Panc1 (cell line): ENCODE results near the gene CCDC70. TPM values are rescaled to one million over a fixed set of nuclear protein-coding genes. Genes with fewer than 3 reads are reported as not detected.

Source experiments
- ATAC-seq: fragments of 200-7000 bp; cut with Tn5 transposase; 2 replicates; pipeline ENCODE4 v1.9.1; 2020; ENCODE audit warnings: mild to moderate bottlenecking, moderate library complexity
- BruUV-seq: library from RNA; stranded (reverse); fragments of 400-500 nt; replicated peaks from 2 replicates; lab custom pipeline; 2021; lab: Mats Ljungman, UMichigan
- CTCF ChIA-PET: fragments of 300-600 bp; sonication (Branson Sonifier 250); formaldehyde crosslinking; loops from one replicate; lab custom pipeline; 2022; ENCODE audit warnings: antibody characterized with exemption; lab: Charles Lee
- POLR2A ChIA-PET: fragments of 300-600 bp; sonication (Branson Sonifier 250); formaldehyde crosslinking; loops from one replicate; lab custom pipeline; 2022; ENCODE audit warnings: antibody characterized with exemption; lab: Charles Lee
- DNase-seq: peaks from one replicate; pipeline ENCODE4 v3.0.0-alpha.2; 2010; ENCODE audit warnings: low read depth, low spot score
- H3K27ac ChIP-seq: 2 replicates; pipeline ENCODE4 v1.5.1; 2011; ENCODE audit warnings: mild to moderate bottlenecking, low read length, inconsistent platforms
- H3K27me3 ChIP-seq: fragments of 200-500 bp; sonication (Bioruptor generic); 2 replicates; pipeline ENCODE4 v1.6.0; 2014; ENCODE audit warnings: low read length, inconsistent platforms; ENCODE audit not compliant: control insufficient read depth, insufficient read depth
- H3K36me3 ChIP-seq: fragments of 200-500 bp; sonication (Bioruptor generic); 2 replicates; pipeline ENCODE4 v1.5.1; 2014; ENCODE audit warnings: inconsistent platforms, mild to moderate bottlenecking, low read length, moderate library complexity; ENCODE audit not compliant: control insufficient read depth, insufficient read depth
- H3K4me1 ChIP-seq: 2 replicates; pipeline ENCODE4 v1.5.1; 2011; ENCODE audit warnings: inconsistent platforms, mild to moderate bottlenecking, low read length, moderate library complexity; ENCODE audit not compliant: control insufficient read depth, insufficient read depth
- H3K4me3 ChIP-seq, 2 experiments: 2 replicates each; pipeline ENCODE4 v1.5.1; 2011 to 2012; ENCODE audit warnings: low read depth in 2 of 2, low read length in 2 of 2, mild to moderate bottlenecking in 2 of 2, inconsistent platforms in 1 of 2, moderate library complexity in 1 of 2
- H3K9me3 ChIP-seq: fragments of 200-500 bp; sonication (Bioruptor generic); 2 replicates; pipeline ENCODE4 v1.5.1; 2014; ENCODE audit warnings: low read depth, mild to moderate bottlenecking, inconsistent platforms, low read length, moderate library complexity; ENCODE audit not compliant: control insufficient read depth, insufficient read depth
- POLR2AphosphoS5 ChIP-seq: IDR thresholded peaks from 2 replicates; pipeline ENCODE4 v1.6.1; 2012; ENCODE audit warnings: mild to moderate bottlenecking, low read depth, low read length, moderate library complexity
- SIN3A ChIP-seq: IDR thresholded peaks from 2 replicates; pipeline ENCODE4 v1.6.1; 2012; ENCODE audit warnings: low read depth, mild to moderate bottlenecking, low read length, moderate library complexity, borderline replicate concordance; ENCODE audit not compliant: insufficient read depth
- TCF7L2 ChIP-seq: IDR thresholded peaks from 2 replicates; pipeline ENCODE4 v1.6.1; 2011; ENCODE audit warnings: mild to moderate bottlenecking, low read depth, low read length, inconsistent platforms
- in situ Hi-C: cut with HindIII; loops from 2 replicates; pipeline ENCODE4 v1.10.0; 2016; ENCODE audit warnings: low sequenced_read_pairs, low pct_unique_long_range_greater_than_20kb
- intact Hi-C: fragments of 100-400 bp; cut with micrococcal nuclease; formaldehyde crosslinking; loops from one replicate; pipeline ENCODE4 v1.10.0; 2022; ENCODE audit not compliant: unreplicated experiment
- total RNA-seq: library from RNA; stranded (reverse); gene quantifications from one replicate; pipeline ENCODE4 v1.2.1, GENCODE V29; 2021; ENCODE audit not compliant: unreplicated experiment
- TF ChIP-seq, protein P1 (sequence below), 2 experiments: IDR thresholded peaks; 2 replicates each; pipeline ENCODE4 v1.6.1; 2011 to 2012; ENCODE audit warnings: low read depth in 2 of 2, control low read depth in 1 of 2, low read length in 1 of 2, mild to moderate bottlenecking in 1 of 2, moderate library complexity in 1 of 2; ENCODE audit not compliant: insufficient read depth in 1 of 2
- TF ChIP-seq, protein P2 (sequence below): fragments of 450-650 bp; IDR thresholded peaks from 2 replicates; pipeline ENCODE4 v1.5.1; 2017; ENCODE audit warnings: mild to moderate bottlenecking

CCDC70 gene
- total RNA-seq, 1 experiment from 2014 or later: not detected

DNA sequence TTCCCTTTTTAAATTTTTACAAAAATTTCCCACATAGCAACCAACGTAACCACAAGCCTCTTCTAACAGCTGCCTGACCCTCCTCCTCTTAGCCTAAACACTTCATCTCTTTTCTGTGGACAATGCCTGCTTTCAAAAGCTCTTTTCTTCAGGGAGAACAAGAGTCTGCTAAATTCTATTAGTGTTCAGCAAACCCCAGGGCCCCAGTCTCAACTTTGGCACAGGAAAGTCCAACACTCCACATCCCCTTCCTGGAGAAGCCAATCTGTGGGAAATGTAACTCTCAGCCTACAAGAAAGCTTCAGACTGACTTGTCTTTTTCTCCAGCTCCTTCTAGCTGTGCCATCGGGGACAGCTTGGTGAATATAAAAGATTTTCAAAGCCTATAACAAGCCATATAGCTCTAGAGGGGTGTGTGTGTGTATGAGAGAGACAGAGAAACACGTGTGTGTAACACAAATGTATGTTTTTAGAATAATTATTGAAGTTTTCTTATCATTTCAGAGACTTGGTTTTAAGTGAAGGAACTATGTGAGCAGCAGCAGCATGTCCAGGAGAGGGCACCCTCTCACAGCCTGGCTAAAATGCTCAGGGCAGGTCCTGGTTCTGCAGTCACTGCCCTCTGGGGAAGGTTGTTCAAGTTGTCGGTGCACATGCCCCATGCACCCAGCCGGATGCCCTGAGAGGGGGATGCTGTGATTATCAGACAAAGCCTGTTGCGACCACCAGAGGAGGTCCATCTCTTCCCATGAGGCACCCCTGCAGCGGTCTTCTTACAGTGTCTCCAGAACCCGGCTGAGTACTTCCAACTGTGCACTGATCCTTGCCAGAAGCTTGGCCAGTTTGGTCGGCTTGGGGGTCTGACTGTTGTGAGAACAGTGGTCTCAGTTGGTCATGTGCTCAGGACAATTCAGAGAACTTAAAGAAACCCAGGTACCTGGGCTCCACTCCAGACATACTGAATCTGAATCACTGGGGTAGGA is 34.4 kb downstream of the CCDC70 start:
- ATAC-seq: peak; percentile 89
- in situ Hi-C loops: no loop called here

DNA sequence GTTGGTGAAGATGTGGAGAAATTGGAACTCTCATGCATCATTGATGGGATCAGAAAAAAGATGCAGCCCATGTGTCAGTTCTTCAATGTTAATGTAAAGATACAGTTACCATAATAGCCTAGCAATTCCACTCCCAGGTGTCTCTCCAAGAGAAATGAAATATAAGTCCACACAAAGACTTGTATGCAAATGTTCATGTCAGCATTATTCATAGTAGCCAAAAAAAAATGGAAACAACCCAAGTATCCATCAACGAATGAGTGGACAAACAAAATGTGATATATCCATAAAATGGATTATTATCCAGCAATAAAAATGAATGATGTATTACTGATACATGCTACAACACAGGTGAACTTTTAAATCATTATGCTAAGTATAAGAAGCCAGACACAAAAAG is 38.7 kb downstream of the CCDC70 start:
- TF ChIP-seq SIN3A: no peak
- TF ChIP-seq, protein P1, sequence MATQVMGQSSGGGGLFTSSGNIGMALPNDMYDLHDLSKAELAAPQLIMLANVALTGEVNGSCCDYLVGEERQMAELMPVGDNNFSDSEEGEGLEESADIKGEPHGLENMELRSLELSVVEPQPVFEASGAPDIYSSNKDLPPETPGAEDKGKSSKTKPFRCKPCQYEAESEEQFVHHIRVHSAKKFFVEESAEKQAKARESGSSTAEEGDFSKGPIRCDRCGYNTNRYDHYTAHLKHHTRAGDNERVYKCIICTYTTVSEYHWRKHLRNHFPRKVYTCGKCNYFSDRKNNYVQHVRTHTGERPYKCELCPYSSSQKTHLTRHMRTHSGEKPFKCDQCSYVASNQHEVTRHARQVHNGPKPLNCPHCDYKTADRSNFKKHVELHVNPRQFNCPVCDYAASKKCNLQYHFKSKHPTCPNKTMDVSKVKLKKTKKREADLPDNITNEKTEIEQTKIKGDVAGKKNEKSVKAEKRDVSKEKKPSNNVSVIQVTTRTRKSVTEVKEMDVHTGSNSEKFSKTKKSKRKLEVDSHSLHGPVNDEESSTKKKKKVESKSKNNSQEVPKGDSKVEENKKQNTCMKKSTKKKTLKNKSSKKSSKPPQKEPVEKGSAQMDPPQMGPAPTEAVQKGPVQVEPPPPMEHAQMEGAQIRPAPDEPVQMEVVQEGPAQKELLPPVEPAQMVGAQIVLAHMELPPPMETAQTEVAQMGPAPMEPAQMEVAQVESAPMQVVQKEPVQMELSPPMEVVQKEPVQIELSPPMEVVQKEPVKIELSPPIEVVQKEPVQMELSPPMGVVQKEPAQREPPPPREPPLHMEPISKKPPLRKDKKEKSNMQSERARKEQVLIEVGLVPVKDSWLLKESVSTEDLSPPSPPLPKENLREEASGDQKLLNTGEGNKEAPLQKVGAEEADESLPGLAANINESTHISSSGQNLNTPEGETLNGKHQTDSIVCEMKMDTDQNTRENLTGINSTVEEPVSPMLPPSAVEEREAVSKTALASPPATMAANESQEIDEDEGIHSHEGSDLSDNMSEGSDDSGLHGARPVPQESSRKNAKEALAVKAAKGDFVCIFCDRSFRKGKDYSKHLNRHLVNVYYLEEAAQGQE (IDR thresholded peaks at IDR 0.05; ENCODE audit: insufficient read depth in 1 of 2, low read depth in 2 of 2, low read length in 1 of 2): no peak
- no peak for TF ChIP-seq TCF7L2
- TF ChIP-seq, protein P2, sequence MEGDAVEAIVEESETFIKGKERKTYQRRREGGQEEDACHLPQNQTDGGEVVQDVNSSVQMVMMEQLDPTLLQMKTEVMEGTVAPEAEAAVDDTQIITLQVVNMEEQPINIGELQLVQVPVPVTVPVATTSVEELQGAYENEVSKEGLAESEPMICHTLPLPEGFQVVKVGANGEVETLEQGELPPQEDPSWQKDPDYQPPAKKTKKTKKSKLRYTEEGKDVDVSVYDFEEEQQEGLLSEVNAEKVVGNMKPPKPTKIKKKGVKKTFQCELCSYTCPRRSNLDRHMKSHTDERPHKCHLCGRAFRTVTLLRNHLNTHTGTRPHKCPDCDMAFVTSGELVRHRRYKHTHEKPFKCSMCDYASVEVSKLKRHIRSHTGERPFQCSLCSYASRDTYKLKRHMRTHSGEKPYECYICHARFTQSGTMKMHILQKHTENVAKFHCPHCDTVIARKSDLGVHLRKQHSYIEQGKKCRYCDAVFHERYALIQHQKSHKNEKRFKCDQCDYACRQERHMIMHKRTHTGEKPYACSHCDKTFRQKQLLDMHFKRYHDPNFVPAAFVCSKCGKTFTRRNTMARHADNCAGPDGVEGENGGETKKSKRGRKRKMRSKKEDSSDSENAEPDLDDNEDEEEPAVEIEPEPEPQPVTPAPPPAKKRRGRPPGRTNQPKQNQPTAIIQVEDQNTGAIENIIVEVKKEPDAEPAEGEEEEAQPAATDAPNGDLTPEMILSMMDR: no peak
- TF ChIP-seq POLR2AphosphoS5: no peak
- in situ Hi-C loops (no loop called here), intact Hi-C loops (loop anchor here (10.0 kb wide), 1 partner anchor 94 kb away; no protein-coding TSS in a partner anchor)
- no peak for DNase-seq
- no peak overlapping the region for H3K4me3 ChIP-seq
- H3K27ac ChIP-seq: no peak overlapping the region
- ChIA-PET CTCF (no interaction called here), POLR2A (no interaction called here)
- no peaks in the 10 kb centered on the region; the same call in 1 of the 2 replicates for H3K4me1 ChIP-seq
- H3K9me3 ChIP-seq: no peaks in the 10 kb centered on the region
- no peaks in the 10 kb centered on the region for H3K27me3 ChIP-seq
- BruUV-seq: no TSS peak
- no peaks in the 10 kb centered on the region for H3K36me3 ChIP-seq
- ATAC-seq: no peak

More for the DNA sequence above, 34.4 kb downstream of the CCDC70 start:
- no TSS peak for BruUV-seq
- intact Hi-C loops: loop anchor here (2.0 kb wide), 1 partner anchor 231 kb away; no protein-coding TSS in a partner anchor
- ChIA-PET CTCF (interaction anchor here (0.8 kb wide), 2 partner anchors 232 to 233 kb away, joined by 3 to 4 read pairs; partner anchors contain the start of gene NEK5), POLR2A (interaction anchor here (0.6 kb wide), 1 partner anchor 16 kb away, joined by 4 read pairs; no protein-coding TSS in a partner anchor)
- no peaks in the 10 kb centered on the region; the same call in 1 of the 2 replicates for H3K4me1 ChIP-seq
- TF ChIP-seq, protein P2: peak; percentile 86
- TF ChIP-seq POLR2AphosphoS5 (no peak), SIN3A (no peak)
- peak; percentile 17 for DNase-seq
- H3K27ac ChIP-seq: no peak overlapping the region
- no peaks in the 10 kb centered on the region for H3K9me3 ChIP-seq
- no peaks in the 10 kb centered on the region for H3K36me3 ChIP-seq
- no peak overlapping the region for H3K4me3 ChIP-seq
- no peaks in the 10 kb centered on the region for H3K27me3 ChIP-seq
